ENCODE data around the gene EPAS1.

- TF ChIP-seq, protein P1, sequence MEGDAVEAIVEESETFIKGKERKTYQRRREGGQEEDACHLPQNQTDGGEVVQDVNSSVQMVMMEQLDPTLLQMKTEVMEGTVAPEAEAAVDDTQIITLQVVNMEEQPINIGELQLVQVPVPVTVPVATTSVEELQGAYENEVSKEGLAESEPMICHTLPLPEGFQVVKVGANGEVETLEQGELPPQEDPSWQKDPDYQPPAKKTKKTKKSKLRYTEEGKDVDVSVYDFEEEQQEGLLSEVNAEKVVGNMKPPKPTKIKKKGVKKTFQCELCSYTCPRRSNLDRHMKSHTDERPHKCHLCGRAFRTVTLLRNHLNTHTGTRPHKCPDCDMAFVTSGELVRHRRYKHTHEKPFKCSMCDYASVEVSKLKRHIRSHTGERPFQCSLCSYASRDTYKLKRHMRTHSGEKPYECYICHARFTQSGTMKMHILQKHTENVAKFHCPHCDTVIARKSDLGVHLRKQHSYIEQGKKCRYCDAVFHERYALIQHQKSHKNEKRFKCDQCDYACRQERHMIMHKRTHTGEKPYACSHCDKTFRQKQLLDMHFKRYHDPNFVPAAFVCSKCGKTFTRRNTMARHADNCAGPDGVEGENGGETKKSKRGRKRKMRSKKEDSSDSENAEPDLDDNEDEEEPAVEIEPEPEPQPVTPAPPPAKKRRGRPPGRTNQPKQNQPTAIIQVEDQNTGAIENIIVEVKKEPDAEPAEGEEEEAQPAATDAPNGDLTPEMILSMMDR (IDR thresholded peaks at IDR 0.05): no peak
- TF ChIP-seq RFX5 (IDR thresholded peaks at IDR 0.05; ENCODE audit: low read length) (no peak), FOXM1 (IDR thresholded peaks at IDR 0.05; ENCODE audit: low read depth) (no peak), EZH2phosphoT487 (IDR thresholded peaks at IDR 0.05; ENCODE audit: borderline replicate concordance, low read depth) (no peak), REST (IDR thresholded peaks at IDR 0.05; ENCODE audit: low read depth, low read length) (no peak), CHD2 (IDR thresholded peaks at IDR 0.05; ENCODE audit: low read length, partially characterized antibody) (no peak), POLR2AphosphoS5 (IDR thresholded peaks at IDR 0.05; ENCODE audit: low read depth, low read length) (no peak), EP300 (IDR thresholded peaks at IDR 0.05; ENCODE audit: borderline replicate concordance in 1 of 2, low read depth in 1 of 2, low read length in 1 of 2) (no peak), YY1 (IDR thresholded peaks at IDR 0.05; ENCODE audit: low read depth) (no peak), USF1 (IDR thresholded peaks at IDR 0.05; ENCODE audit: borderline replicate concordance, low read depth) (no peak), MAX (IDR thresholded peaks at IDR 0.05; ENCODE audit: low read depth) (no peak), NRF1 (IDR thresholded peaks at IDR 0.05; ENCODE audit: low read depth, low read length) (no peak), IRF3 (IDR thresholded peaks at IDR 0.05; ENCODE audit: low read depth, low read length) (no peak), RCOR1 (IDR thresholded peaks at IDR 0.05; ENCODE audit: low read length) (no peak)
Observed at GRCh38 chr2:46420945-46421344, 123.7 kb downstream of the EPAS1 start.
